RPMI8226 (cell line): ENCODE measurements around the gene NAA15.
A peak's percentile ranks its signal among the peaks of the same experiment; 100 is the strongest.
"Not testable (repeated sequence)": the region's sequence is repeated elsewhere in the genome, so short reads cannot be mapped to it uniquely, and the experiment has no call there.

Source experiments
- DNase-seq: peaks from one replicate; pipeline ENCODE4 v3.0.0-alpha.2; 2015

NAA15 gene

DNA sequence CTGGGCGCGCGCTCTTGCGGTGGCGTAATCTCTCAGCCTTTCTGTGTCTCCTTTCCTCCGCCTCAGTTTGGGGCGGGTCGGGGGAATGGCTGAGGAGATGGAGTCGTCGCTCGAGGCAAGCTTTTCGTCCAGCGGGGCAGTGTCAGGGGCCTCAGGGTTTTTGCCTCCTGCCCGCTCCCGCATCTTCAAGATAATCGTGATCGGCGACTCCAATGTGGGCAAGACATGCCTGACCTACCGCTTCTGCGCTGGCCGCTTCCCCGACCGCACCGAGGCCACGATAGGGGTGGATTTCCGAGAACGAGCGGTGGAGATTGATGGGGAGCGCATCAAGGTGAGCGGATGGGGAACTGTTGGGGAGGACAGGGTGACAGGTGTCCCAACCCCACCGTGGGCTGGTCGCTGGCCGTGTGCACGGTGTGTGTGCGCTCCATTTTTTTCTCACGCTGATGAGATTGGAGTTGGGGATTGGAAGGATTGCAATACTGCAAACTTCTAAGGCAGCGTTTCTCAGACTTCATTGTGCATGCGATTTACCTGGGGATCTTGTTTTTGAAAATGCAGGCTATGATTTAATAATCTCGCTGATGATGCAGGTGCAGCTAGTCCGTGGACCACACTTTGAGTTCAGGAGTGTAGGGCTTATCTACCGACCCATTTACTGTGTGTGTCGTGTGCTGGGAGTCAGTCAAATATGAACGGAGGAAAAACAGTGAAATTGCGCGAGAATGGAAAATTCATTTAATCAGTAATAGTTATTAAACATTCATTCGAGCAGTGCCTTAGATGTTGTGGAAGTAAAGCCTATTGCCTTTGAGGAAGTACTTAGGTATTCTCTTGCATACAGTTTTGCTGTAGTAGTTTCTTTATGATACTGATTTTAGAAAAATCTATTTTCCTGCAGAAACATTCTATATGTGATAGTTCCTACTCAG is 153.1 kb downstream of the NAA15 start, which contains the start of gene RAB33B:
Gene RAB33B, plus strand, starts transcription at position 11 of the 935 bp plus-strand sequence. Its CDS starts 75 bp downstream, at position 86.
- DNase-seq: peak; percentile 31

DNA sequence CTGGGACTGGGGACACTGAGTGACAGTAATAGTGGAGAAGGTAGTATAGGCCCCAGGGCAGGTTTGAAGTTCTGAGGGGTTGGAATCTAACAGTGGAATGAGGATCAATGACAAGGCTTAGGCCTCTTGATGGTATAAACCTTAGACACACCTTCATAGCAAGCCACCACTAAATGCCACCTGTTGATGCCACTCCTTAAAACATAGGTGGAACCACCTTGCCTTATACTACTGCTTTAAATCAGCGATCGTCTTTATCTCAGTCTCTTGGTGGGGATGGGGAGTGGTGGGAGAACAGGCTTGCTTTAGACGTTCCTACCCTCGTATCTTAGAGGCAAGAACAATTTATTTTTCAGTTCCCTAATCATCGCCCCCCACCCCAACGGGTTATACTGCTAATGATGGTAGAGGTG is 153.8 kb downstream of the NAA15 start:
- DNase-seq: peak; percentile 10

DNA sequence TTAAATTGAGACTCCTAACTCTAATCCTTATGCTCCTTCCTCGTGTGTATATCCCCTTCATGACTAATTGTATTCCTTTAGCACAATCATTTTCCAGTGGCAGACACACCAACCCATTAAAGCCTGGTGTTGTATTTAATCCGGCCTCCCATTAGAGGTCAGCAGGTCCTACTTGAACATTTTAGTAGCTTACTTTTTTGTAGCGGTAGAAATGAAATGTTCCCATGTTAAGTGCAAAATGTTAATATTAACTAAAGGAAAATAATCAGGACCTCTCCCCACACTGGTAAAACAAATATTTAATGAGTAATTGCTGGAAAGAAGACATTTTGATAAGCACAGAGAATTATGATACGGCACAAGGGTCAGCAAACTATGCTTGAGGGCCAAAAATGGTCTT is 156.0 kb downstream of the NAA15 start:
- no peak for DNase-seq

DNA sequence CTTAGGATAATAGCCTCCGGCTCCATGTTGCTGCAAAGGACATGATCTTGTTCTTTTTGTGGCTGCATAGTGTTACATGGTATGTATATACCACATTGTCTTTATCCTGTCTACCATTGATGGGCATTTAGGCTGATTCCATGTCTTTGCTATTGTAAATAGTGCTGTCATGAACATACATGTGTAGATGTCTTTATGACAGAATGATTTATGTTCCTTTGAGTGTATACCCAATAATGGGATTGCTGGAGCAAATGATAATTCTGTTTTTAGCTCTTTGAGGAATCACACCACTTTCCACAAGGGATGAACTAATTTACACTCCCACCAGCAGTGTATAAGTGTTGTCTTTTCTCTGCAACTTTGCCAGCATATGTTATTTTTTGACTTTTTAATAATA is 157.2 kb downstream of the NAA15 start:
- DNase-seq: no peak

DNA sequence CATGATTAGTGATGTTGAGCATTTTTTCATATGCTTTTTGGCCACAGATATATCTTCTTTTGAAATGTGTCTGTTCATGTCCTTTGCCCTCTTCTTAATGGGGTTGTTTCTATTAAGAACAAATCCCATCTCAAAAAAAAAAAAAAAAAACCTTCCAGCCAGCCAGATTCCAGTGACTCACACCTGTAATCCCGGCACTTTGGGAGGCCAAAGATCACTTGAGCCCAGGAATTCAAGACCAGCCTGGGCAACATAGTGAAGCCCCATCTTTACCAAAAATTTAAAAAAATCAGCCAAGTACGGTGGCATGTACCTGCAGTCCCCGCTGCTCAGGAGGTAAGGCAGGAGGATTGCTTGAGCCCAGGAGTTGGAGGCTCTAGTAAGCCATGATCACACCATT is 157.7 kb downstream of the NAA15 start:
- no peak for DNase-seq

DNA sequence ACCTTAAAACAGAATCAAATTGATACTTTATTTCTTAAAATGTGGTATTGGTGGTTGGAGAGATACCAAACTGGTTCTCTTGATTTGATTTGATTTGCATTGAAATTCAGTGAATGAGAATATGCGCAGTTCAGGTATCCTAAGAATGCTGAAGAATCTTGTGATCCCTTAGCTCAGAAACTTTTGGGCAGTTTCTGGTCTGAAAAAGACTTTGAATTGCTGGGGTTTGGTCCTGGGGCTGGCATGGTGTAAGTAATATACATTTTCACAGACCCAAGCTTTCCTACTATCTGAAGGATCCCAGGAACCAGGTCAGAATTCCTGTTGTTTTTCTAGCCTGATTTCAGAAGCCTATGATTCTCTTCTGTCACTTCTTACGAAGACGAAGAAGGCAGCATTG is 159.3 kb downstream of the NAA15 start:
- no peak for DNase-seq

DNA sequence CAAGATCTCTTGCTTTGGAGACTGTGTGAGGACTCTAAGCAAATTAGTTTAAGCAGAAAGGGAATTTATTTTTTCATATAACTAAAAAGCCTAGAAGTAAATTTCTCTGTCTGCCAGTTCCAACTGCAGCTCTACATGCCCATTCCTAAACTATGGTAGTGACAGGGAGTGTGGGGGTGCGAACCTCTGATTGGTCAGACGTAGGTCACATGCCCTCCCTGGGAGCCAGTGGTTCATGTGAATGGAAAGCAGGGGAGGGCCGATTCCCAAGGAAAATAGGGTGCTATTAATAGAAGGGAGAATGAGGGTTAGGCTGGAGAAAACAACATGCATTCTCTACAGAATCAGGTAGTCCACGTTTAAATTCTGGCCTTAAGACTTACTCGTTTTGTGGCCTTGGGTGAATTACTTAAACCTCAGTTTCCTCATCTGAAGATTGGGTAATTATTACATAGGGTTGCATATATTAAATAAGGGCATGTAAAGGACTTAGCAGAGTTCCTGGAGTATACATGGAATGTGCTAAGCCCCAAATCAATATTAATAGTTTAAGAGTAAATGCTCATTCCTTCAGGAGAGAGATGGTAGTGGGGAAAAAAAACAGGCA is 159.8 kb downstream of the NAA15 start:
- no peak for DNase-seq

DNA sequence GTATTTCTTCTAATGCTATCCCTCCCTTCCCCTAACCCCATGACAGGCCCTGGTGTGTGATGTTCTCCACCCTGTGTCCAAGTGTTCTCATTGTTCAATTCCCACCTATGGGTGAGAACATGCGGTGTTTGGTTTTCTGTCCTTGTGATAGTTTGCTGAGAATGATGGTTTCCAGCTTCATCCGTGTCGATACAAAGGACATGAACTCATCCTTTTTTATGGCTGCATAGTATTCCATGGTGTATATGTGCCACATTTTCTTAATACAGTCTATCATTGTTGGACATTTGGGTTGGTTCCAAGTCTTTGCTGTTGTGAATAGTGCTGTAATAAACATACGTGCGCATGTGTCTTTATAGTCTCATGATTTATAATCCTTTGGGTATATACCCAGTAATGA is 163.2 kb downstream of the NAA15 start:
- not testable (repeated sequence) for DNase-seq

DNA sequence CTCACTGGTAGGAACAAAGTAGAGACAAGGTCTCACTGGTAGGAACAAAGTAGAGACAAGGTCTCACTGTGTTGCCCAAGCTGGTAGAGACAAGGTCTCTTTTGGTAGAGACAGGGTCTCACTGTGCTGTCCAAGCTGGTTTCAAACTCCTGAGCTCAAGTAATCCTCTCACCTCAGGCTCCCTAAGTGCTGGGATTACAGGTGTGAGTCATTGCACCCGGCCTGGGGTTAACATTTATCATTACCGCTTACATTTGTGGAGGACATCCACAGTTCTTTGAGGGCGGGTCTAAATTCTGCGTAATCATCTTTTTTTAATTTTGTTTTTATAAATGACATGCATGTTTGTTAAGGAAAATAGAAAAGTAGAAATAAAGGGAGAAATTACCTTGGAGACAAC is 164.6 kb downstream of the NAA15 start:
- no peak for DNase-seq

DNA sequence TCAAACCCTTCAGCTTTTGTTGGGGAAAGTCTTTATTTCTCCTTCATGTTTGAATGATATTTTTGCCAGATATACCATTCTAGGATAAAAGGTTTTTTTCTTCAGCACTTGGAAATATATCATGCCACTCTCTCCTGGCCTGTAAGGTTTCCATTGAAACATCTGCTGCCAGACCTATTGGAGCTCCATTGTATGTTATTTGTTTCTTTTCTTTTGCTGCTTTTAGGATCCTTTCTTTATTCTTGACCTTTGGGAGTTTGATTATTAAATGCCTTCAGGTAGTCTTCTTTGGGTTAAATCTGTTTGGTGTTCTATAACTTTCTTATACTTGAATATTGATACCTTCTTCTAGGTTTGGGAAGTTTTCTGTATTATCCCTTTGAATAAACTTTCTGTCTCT is 167.5 kb downstream of the NAA15 start:
- not testable (repeated sequence) for DNase-seq

DNA sequence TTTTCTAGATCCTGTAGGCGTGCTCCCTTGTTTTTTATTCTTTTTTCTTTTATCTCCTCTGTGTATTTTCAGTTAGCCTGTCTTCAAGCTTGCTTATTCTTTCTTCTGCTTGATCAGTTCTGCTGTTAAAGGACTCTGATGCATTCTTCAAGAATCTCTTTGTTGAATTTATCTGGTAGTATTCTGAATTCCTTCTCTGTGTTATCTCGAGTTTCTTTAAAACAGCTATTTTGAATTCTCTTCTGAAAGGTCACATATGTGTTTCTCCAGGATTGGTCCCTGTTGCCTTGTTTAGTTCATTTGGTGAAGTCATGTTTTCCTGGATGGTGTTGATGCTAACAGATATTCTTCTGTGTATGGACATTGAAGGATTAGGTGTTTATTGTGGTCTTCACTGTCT is 167.9 kb downstream of the NAA15 start:
- DNase-seq: no peak
